Mesenchymal stem cell (in vitro differentiated cells and primary cell): ENCODE data around the gene SMOC2.

Source experiments
- DNase-seq: peaks from one replicate; pipeline ENCODE4 v3.0.0-alpha.2; 2013
- H2AFZ ChIP-seq: one replicate; pipeline ENCODE4 v1.6.1; 2013; ENCODE audit warnings: low read depth, mild to moderate bottlenecking, control low read depth, inconsistent platforms, low read length, moderate library complexity
- H2AK5ac ChIP-seq: 2 replicates; pipeline ENCODE4 v1.6.1; 2013; ENCODE audit warnings: low read length, moderate library complexity, mild to moderate bottlenecking, inconsistent platforms; ENCODE audit not compliant: severe bottlenecking
- H2BK120ac ChIP-seq: one replicate; pipeline ENCODE4 v1.6.1; 2013; ENCODE audit warnings: low read depth, mild to moderate bottlenecking, inconsistent platforms, low read length, moderate library complexity
- H2BK12ac ChIP-seq, 2 experiments: one replicate each; pipeline ENCODE4 v1.6.1; 2013; ENCODE audit warnings: inconsistent platforms in 2 of 2, low read length in 2 of 2, mild to moderate bottlenecking in 2 of 2, moderate library complexity in 2 of 2, control low read depth in 1 of 2
- H2BK15ac ChIP-seq: one replicate; pipeline ENCODE4 v1.6.1; 2013; ENCODE audit warnings: mild to moderate bottlenecking, low read depth, inconsistent platforms; ENCODE audit not compliant: poor library complexity, severe bottlenecking
- H2BK5ac ChIP-seq: 2 replicates; pipeline ENCODE4 v1.6.1; 2013; ENCODE audit warnings: low read depth, mild to moderate bottlenecking, low read length, control low read depth, inconsistent platforms; ENCODE audit not compliant: poor library complexity, severe bottlenecking
- H3K14ac ChIP-seq, 2 experiments: one replicate each; pipeline ENCODE4 v1.6.1; 2013; ENCODE audit warnings: inconsistent platforms in 2 of 2, low read length in 2 of 2, control low read depth in 1 of 2, mild to moderate bottlenecking in 1 of 2, moderate library complexity in 1 of 2
- H3K18ac ChIP-seq, 2 experiments: one replicate each; pipeline ENCODE4 v1.6.1; 2013; ENCODE audit warnings: inconsistent platforms in 2 of 2, low read length in 2 of 2, control low read depth in 1 of 2, low read depth in 1 of 2, mild to moderate bottlenecking in 1 of 2
- H3K23ac ChIP-seq, 2 experiments: one replicate each; pipeline ENCODE4 v1.6.1; 2013; ENCODE audit warnings: inconsistent platforms in 2 of 2, low read length in 2 of 2, mild to moderate bottlenecking in 2 of 2, moderate library complexity in 2 of 2, control low read depth in 1 of 2
- H3K27ac ChIP-seq: 2 replicates; pipeline ENCODE4 v1.5.1; 2013; ENCODE audit warnings: mild to moderate bottlenecking, moderate library complexity, low read length, control low read depth, inconsistent platforms; ENCODE audit not compliant: poor library complexity, severe bottlenecking
- H3K27me3 ChIP-seq, 2 experiments: 2 replicates each; pipeline versions ENCODE4 v1.6.1 to v1.7.0; 2013; ENCODE audit warnings: low read length in 2 of 2, mild to moderate bottlenecking in 2 of 2, moderate library complexity in 2 of 2, control low read depth in 1 of 2, inconsistent platforms in 1 of 2; ENCODE audit not compliant: control insufficient read depth in 1 of 2, insufficient read depth in 1 of 2
- H3K36me3 ChIP-seq, 2 experiments: 2 replicates each; pipeline versions ENCODE4 v1.6.1 to v1.7.0; 2013; ENCODE audit warnings: low read length in 2 of 2, control low read depth in 1 of 2, inconsistent platforms in 1 of 2, low read depth in 1 of 2, mild to moderate bottlenecking in 1 of 2; ENCODE audit not compliant: insufficient read depth in 2 of 2, control insufficient read depth in 1 of 2
- H3K4ac ChIP-seq, 2 experiments: one replicate each; pipeline ENCODE4 v1.6.1; 2013; ENCODE audit warnings: inconsistent platforms in 2 of 2, low read length in 2 of 2, mild to moderate bottlenecking in 2 of 2, moderate library complexity in 2 of 2, control low read depth in 1 of 2, low read depth in 1 of 2
- H3K4me1 ChIP-seq: 2 replicates; pipeline ENCODE4 v1.6.1; 2013; ENCODE audit warnings: low read depth, low read length, control low read depth; ENCODE audit not compliant: control insufficient read depth, insufficient read depth
- H3K4me2 ChIP-seq: 2 replicates; pipeline ENCODE4 v1.6.1; 2013; ENCODE audit warnings: low read length, mild to moderate bottlenecking, inconsistent platforms; ENCODE audit not compliant: poor library complexity, severe bottlenecking
- H3K4me3 ChIP-seq, 2 experiments: 2 replicates each; pipeline versions ENCODE4 v1.5.1 to v1.7.0; 2013; ENCODE audit warnings: low read length in 2 of 2, mild to moderate bottlenecking in 2 of 2, control low read depth in 1 of 2, low read depth in 1 of 2; ENCODE audit not compliant: insufficient read depth in 1 of 2
- H3K79me1 ChIP-seq: replicated peaks from 2 replicates; pipeline ENCODE4 v1.6.1; 2013; ENCODE audit warnings: mild to moderate bottlenecking, control low read depth, low read length, inconsistent platforms; ENCODE audit not compliant: poor library complexity, severe bottlenecking
- H3K9ac ChIP-seq: 2 replicates; pipeline ENCODE4 v1.7.0; 2013; ENCODE audit warnings: mild to moderate bottlenecking, low read length, moderate library complexity
- H3K9me3 ChIP-seq: 2 replicates; pipeline ENCODE4 v1.7.0; 2013; ENCODE audit warnings: mild to moderate bottlenecking, low read length; ENCODE audit not compliant: control insufficient read depth
- H4K8ac ChIP-seq: one replicate; pipeline ENCODE4 v1.6.1; 2013; ENCODE audit warnings: inconsistent platforms, mild to moderate bottlenecking, low read length, moderate library complexity
- H4K91ac ChIP-seq: one replicate; pipeline ENCODE4 v1.6.1; 2013; ENCODE audit warnings: mild to moderate bottlenecking, low read length, inconsistent platforms
- WGBS: methylation state at CpG from one replicate; pipeline ENCODE4 v1.1.7; 2013; ENCODE audit warnings: mixed read lengths; 5-methylcytosine and 5-hydroxymethylcytosine counted together

SMOC2 gene

DNA sequence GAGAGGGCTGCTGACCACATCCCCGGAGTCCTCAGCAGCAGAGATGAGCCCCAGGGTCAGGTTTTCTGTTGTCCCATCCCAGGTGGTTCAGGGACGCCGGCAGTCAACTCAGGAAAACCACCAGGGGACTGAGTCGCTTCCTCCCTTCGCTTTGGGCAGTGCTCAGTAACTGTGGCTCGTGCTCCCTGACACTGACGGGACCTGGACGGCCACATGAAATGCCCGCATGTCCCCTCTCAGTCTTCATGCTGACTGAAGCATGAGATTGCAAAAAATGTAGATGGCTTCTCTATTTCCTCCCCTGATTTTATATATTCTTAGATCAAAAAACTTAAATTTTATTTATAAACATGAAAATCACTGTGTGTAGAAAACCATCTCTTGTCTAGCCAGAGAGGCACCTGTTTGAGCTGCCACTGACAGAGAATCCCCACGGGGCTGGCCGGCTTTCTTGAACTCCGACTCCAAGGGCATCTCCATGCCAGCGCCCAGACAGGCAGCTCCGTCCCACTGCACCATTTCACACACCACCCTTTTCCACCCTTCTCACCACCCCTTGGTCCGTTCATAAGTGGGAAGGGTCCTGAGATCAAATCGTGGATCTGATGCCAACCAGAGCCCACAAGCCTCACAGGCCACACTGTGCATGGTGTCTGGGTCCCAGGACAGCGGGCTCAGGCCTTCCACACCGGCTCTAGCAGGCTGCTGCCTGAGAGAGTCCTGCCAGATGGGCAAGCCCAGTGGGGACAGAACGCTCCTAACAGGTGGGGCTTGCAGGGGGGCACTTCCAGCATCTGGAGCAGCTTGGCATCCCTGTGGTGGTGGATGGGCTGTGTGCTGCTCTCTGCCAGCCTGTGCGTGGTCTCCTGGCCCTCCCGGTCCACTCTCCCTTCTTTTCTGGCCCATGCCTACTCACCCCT, 98.2 kb downstream of the SMOC2 start:
- Histone ChIP-seq H3K4me1 (no peaks in the 10 kb centered on the region), H3K14ac (no peak overlapping the region), H2AFZ (no peak overlapping the region), H4K8ac (no peak overlapping the region), H4K91ac (no peak overlapping the region), H3K9me3 (no peaks in the 10 kb centered on the region), H3K4ac (no peak overlapping the region), H3K9ac (no peak overlapping the region), H3K27me3 (peaks cover 9 to 35% of the 10 kb centered on the region in 2 experiments), H3K27ac (no peak overlapping the region), H3K36me3 (no peaks in the 10 kb centered on the region), H2BK12ac (no peak overlapping the region), H3K4me3 (no peak overlapping the region), H2AK5ac (no peak overlapping the region), H3K23ac (no peak overlapping the region), H3K79me1 (no peaks in the 10 kb centered on the region), H2BK15ac (no peak overlapping the region), H3K18ac (no peak overlapping the region), H2BK5ac (no peak overlapping the region), H2BK120ac (no peak overlapping the region), H3K4me2 (no peak overlapping the region)
- 85% methylated on average over 17 of the region's 21 CpGs for WGBS
- no peak for DNase-seq

DNA sequence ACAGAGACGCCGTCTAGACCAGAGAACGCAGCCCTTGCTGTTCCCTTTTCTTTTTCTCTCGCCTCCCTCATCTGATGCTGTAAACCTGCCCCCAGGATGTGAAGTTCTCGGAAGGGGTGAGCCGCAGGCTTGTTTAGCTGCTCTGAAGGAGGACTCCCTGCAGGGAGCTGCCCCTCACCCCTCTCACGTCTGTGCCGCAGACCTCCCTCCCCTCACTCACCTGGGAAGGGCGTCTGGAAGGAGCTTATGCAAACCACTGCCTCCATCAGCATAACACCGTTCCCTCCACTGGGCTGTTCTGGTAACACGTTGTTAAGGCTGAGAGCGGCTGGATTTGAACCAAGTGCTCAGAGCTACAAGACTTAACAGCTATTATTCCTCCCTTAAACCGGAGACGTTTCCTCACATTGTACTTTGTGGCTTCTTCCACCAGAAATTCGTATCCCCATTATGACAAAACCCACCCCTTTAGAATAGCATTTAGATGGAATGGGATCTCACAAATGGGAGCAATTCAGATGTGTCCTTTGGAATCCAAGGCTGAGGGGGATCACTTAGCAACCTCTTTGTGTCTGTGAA, 99.8 kb downstream of the SMOC2 start:
- H3K23ac ChIP-seq, result no peak overlapping the region
- no peak overlapping the region for H3K14ac ChIP-seq
- no peak overlapping the region for H4K91ac ChIP-seq
- no peak overlapping the region for H3K4me2 ChIP-seq
- no peak overlapping the region for H2BK5ac ChIP-seq
- no peak overlapping the region for H2BK120ac ChIP-seq
- no peaks in the 10 kb centered on the region for H3K79me1 ChIP-seq
- H2AK5ac ChIP-seq, result no peak overlapping the region
- no peak overlapping the region for H4K8ac ChIP-seq
- H2BK12ac ChIP-seq, result no peak overlapping the region
- 47% methylated on average over 14 of the region's 15 CpGs for WGBS
- no peak overlapping the region for H3K4me3 ChIP-seq
- no peaks in the 10 kb centered on the region for H3K4me1 ChIP-seq
- DNase-seq, result no peak
- H3K27ac ChIP-seq, result no peak overlapping the region
- H3K9me3 ChIP-seq, result no peaks in the 10 kb centered on the region
- H2AFZ ChIP-seq, result no peak overlapping the region
- H2BK15ac ChIP-seq, result no peak overlapping the region
- no peak overlapping the region for H3K9ac ChIP-seq
- H3K18ac ChIP-seq, result no peak overlapping the region
- peaks cover 9 to 35% of the 10 kb centered on the region in 2 experiments for H3K27me3 ChIP-seq
- no peaks in the 10 kb centered on the region for H3K36me3 ChIP-seq
- H3K4ac ChIP-seq, result no peak overlapping the region

DNA sequence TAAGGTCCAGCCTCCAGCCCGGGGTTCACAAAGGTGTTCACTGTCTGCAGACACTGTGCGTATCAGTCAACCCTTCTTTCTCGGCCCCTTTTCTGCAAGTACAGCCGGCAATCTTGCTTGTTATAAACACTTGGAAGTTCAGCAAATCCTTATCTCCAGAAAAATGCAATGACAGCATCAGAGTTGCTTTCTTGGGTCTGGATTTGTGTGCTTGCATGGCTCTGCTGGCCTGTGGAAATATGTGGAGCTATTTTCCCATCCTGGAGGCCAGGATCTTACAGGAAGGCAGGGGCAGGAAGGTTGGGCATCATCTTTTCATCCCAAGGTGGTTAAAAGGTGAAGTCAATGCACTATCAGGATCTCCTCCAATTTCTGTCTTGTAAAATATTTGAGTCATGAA, 100.3 kb downstream of the SMOC2 start:
- no peak overlapping the region for H2BK15ac ChIP-seq

DNA sequence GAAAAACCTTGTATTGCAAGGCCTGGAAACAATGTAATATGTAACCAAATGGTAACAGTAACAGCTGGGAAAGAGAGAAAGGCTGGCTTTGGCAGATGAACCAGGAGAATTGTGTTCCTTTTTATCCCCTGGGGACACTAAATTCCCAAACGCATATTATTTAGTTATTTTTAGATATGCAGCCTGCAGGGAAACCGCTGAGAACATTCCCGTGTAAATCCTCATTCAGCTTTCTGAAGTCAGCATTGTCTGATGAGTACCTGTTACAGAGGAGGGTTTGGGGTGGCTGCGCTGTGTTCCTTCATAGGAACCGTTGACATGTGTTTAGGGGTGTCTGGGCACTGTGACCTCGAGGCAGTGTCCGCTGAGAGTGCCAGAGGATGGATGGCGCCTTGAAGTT, 101.3 kb downstream of the SMOC2 start:
- H4K8ac ChIP-seq, result no peak overlapping the region
- no peak overlapping the region for H3K4me3 ChIP-seq
- H3K9ac ChIP-seq, result no peak overlapping the region
- no peak overlapping the region for H2BK5ac ChIP-seq
- H2AK5ac ChIP-seq, result no peak overlapping the region
- H3K27me3 ChIP-seq, result peaks cover 9 to 28% of the 10 kb centered on the region in 2 experiments
- DNase-seq, result no peak
- no peak overlapping the region for H3K4me2 ChIP-seq
- no peak overlapping the region for H3K4ac ChIP-seq
- H2AFZ ChIP-seq, result no peak overlapping the region
- H3K27ac ChIP-seq, result no peak overlapping the region
- no peak overlapping the region for H2BK120ac ChIP-seq
- no peak overlapping the region for H3K14ac ChIP-seq
- no peak overlapping the region for H3K23ac ChIP-seq
- no peak overlapping the region for H3K18ac ChIP-seq
- H2BK15ac ChIP-seq, result no peak overlapping the region
- H3K9me3 ChIP-seq, result no peaks in the 10 kb centered on the region
- no peaks in the 10 kb centered on the region for H3K4me1 ChIP-seq
- no peaks in the 10 kb centered on the region for H3K36me3 ChIP-seq
- 71% methylated on average over 8 of the region's 8 CpGs for WGBS
- H3K79me1 ChIP-seq, result no peaks in the 10 kb centered on the region
- no peak overlapping the region for H2BK12ac ChIP-seq
- no peak overlapping the region for H4K91ac ChIP-seq

More for the DNA sequence above, 100.3 kb downstream of the SMOC2 start:
- DNase-seq, result no peak
- no peak overlapping the region for H3K18ac ChIP-seq
- H2AK5ac ChIP-seq, result no peak overlapping the region
- no peak overlapping the region for H2BK120ac ChIP-seq
- H3K27me3 ChIP-seq, result peaks cover 9 to 35% of the 10 kb centered on the region in 2 experiments
- no peak overlapping the region for H3K4ac ChIP-seq
- H4K91ac ChIP-seq, result no peak overlapping the region
- no peaks in the 10 kb centered on the region for H3K36me3 ChIP-seq
- H2AFZ ChIP-seq, result no peak overlapping the region
- H3K27ac ChIP-seq, result no peak overlapping the region
- WGBS, result 66% methylated on average over 4 of the region's 4 CpGs
- no peaks in the 10 kb centered on the region for H3K9me3 ChIP-seq
- no peak overlapping the region for H3K23ac ChIP-seq
- H3K4me1 ChIP-seq, result no peaks in the 10 kb centered on the region
- H3K4me2 ChIP-seq, result no peak overlapping the region
- H3K9ac ChIP-seq, result no peak overlapping the region
- no peak overlapping the region for H4K8ac ChIP-seq
- no peak overlapping the region for H3K4me3 ChIP-seq
- no peaks in the 10 kb centered on the region for H3K79me1 ChIP-seq
- H3K14ac ChIP-seq, result no peak overlapping the region
- no peak overlapping the region for H2BK12ac ChIP-seq
- H2BK5ac ChIP-seq, result no peak overlapping the region
